ENCODE data around the gene SEPTIN12. TPM values are rescaled to one million over a fixed set of nuclear protein-coding genes. Genes with fewer than 3 reads are reported as not detected.

SEPTIN12 gene
- total and polyA plus RNA-seq, 2 donors (not counting 3 experiments of a cell fraction or from before 2014, with no cell fraction given), result not detected

DNA sequence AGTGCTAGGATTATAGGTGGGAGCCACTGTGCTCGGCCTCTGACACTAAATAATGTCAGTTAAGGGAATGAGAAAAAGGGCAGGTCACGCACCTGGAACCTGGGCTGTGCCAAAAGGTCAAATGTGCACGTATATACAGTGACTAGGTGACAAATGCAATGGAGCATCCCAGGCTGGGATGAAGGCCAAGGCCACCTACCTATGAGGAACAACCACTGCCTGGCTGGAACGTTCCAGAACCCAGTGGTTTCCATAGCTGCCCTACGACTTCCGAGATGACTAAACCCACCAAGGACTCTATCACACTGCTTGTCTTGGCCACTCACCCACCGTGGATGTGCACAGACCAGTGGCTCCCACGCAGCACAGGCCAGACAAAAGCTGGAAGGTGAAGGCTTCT lies 37.2 kb downstream of the SEPTIN12 start:
- no TSS peak for BruUV-seq (replicated peaks)
- Histone ChIP-seq H3K79me2 (ENCODE audit: control insufficient read depth, insufficient read depth, low read length) (peaks cover 2% of the 10 kb centered on the region), H3K36me3 (ENCODE audit: control insufficient read depth in 2 of 2, extremely low read depth in 1 of 2, insufficient read depth in 2 of 2, low read length in 2 of 2) (peaks cover 8 to 22% of the 10 kb centered on the region in 2 experiments), H2AFZ (ENCODE audit: low read depth, low read length) (no peak overlapping the region), H3K9me3 (replicated peaks; ENCODE audit: control insufficient read depth, insufficient read depth, low read length) (no peaks in the 10 kb centered on the region), H3K27me3 (ENCODE audit: control insufficient read depth in 2 of 2, insufficient read depth in 2 of 2, low read length in 2 of 2) (no peaks in the 10 kb centered on the region), H3K27ac (ENCODE audit: insufficient read depth, low read depth, low read length) (no peak overlapping the region), H4K20me1 (replicated peaks; ENCODE audit: control insufficient read depth, extremely low read depth, insufficient read depth, low read length) (no peaks in the 10 kb centered on the region), H3K4me1 (ENCODE audit: control insufficient read depth, extremely low read depth, insufficient read depth, low read length) (no peaks in the 10 kb centered on the region), H3K9me1 (replicated peaks; ENCODE audit: control insufficient read depth, extremely low read depth, insufficient read depth, low read length) (no peaks in the 10 kb centered on the region), H3K4me3 (replicated peaks in 1 of 3; ENCODE audit: insufficient read depth in 1 of 3, low read depth in 1 of 3, low read length in 3 of 3) (no peak overlapping the region), H3K9ac (replicated peaks; ENCODE audit: extremely low read depth, insufficient read depth, low read length) (no peak overlapping the region), H3K4me2 (ENCODE audit: insufficient read depth, low read length) (no peak overlapping the region)
- no peak for FAIRE-seq
- intact Hi-C loops (cut with micrococcal nuclease), result no loop called here
- ChIA-PET CTCF (no interaction called here), POLR2A (no interaction called here)
- TF ChIP-seq, protein P1, sequence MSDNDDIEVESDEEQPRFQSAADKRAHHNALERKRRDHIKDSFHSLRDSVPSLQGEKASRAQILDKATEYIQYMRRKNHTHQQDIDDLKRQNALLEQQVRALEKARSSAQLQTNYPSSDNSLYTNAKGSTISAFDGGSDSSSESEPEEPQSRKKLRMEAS (IDR thresholded peaks at IDR 0.05; ENCODE audit: insufficient read depth, insufficient read length), result no peak
- TF ChIP-seq, protein P2, sequence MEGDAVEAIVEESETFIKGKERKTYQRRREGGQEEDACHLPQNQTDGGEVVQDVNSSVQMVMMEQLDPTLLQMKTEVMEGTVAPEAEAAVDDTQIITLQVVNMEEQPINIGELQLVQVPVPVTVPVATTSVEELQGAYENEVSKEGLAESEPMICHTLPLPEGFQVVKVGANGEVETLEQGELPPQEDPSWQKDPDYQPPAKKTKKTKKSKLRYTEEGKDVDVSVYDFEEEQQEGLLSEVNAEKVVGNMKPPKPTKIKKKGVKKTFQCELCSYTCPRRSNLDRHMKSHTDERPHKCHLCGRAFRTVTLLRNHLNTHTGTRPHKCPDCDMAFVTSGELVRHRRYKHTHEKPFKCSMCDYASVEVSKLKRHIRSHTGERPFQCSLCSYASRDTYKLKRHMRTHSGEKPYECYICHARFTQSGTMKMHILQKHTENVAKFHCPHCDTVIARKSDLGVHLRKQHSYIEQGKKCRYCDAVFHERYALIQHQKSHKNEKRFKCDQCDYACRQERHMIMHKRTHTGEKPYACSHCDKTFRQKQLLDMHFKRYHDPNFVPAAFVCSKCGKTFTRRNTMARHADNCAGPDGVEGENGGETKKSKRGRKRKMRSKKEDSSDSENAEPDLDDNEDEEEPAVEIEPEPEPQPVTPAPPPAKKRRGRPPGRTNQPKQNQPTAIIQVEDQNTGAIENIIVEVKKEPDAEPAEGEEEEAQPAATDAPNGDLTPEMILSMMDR (IDR thresholded peaks at IDR 0.05; ENCODE audit: extremely low read depth in 1 of 2, insufficient read depth in 1 of 2, low read depth in 1 of 2, low read length in 2 of 2), result no peak
- TF ChIP-seq EZH2 (IDR thresholded peaks at IDR 0.05; ENCODE audit: borderline replicate concordance, low read depth, low read length, severe bottlenecking) (no peak), JUN (IDR thresholded peaks at IDR 0.05; ENCODE audit: borderline replicate concordance, insufficient read depth, insufficient read length, low read depth) (no peak), POLR2AphosphoS5 (IDR thresholded peaks at IDR 0.05; ENCODE audit: insufficient read depth, low read depth, low read length) (no peak), POLR2A (IDR thresholded peaks at IDR 0.05; ENCODE audit: low read depth, low read length) (no peak), MYC (IDR thresholded peaks at IDR 0.05; ENCODE audit: low read depth, low read length) (no peak), FOS (IDR thresholded peaks at IDR 0.05; ENCODE audit: borderline replicate concordance, insufficient read depth, low read length) (no peak), GATA2 (IDR thresholded peaks at IDR 0.05; ENCODE audit: insufficient read depth, insufficient read length, low read depth, low read length) (no peak)
- dilution Hi-C loops (cut with MboI; ENCODE audit: extremely low pct_ligation_motif_present, low sequenced_read_pairs), result no loop called here
- no peak for DNase-seq (ENCODE audit: low read depth, low spot score)

Data from endothelial cell of umbilical vein (primary cell).